Measurements from ENCODE around the gene CYTIP. TPM values are rescaled to one million over a fixed set of nuclear protein-coding genes. Genes with fewer than 3 reads are reported as not detected.

CYTIP gene
- total and polyA plus RNA-seq, 4 donors = 1.6 to 5.5 (median 2.1) TPM

DNA sequence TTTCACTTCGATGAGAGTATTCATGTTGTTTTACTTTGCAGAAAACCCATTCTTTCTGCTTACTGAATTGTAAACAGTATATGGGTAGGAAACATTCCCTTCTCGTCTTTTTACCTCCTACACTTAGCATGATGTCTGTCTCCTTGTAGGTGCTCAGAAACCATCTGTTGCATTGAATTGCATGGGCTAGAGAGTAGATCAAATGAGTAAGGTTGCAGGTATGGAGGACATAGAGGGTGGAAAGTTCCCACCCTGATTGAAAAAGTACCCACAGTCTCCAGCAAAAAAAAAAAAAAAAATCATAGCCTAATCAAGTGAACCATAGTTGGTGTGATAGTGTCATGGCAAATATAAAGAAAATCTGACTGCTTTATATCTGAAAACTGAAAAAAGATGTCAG, 1.7 kb downstream of the CYTIP start:
- no peaks in the 10 kb centered on the region for H3K36me3 ChIP-seq (ENCODE audit: control insufficient read depth in 4 of 4, insufficient read depth in 3 of 4, low read depth in 1 of 4, low read length in 3 of 4)
- no peak for DNase-seq (ENCODE audit: low spot score)
- peak overlapping the region; percentile 28 to 80 for H3K27ac ChIP-seq (ENCODE audit: low read depth in 1 of 2, low read length in 2 of 2)
- no peak for TF ChIP-seq FOXA2 (IDR thresholded peaks at IDR 0.05)
- TF ChIP-seq, protein P1, sequence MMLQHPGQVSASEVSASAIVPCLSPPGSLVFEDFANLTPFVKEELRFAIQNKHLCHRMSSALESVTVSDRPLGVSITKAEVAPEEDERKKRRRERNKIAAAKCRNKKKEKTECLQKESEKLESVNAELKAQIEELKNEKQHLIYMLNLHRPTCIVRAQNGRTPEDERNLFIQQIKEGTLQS (IDR thresholded peaks at IDR 0.05) = no peak
- TF ChIP-seq, protein P2, sequence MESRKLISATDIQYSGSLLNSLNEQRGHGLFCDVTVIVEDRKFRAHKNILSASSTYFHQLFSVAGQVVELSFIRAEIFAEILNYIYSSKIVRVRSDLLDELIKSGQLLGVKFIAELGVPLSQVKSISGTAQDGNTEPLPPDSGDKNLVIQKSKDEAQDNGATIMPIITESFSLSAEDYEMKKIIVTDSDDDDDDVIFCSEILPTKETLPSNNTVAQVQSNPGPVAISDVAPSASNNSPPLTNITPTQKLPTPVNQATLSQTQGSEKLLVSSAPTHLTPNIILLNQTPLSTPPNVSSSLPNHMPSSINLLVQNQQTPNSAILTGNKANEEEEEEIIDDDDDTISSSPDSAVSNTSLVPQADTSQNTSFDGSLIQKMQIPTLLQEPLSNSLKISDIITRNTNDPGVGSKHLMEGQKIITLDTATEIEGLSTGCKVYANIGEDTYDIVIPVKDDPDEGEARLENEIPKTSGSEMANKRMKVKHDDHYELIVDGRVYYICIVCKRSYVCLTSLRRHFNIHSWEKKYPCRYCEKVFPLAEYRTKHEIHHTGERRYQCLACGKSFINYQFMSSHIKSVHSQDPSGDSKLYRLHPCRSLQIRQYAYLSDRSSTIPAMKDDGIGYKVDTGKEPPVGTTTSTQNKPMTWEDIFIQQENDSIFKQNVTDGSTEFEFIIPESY (IDR thresholded peaks at IDR 0.05) = no peak
- TF ChIP-seq TAF1 (conservative IDR thresholded peaks at IDR 0.05) = no peak
- TF ChIP-seq HNF4A (conservative IDR thresholded peaks at IDR 0.05) = no peak
- TF ChIP-seq JUND (IDR thresholded peaks at IDR 0.05) = no peak
- TF ChIP-seq RXRA (IDR thresholded peaks at IDR 0.05) = no peak
- no peak for TF ChIP-seq RAD21 (IDR thresholded peaks at IDR 0.05)
- no peak for TF ChIP-seq GABPA (IDR thresholded peaks at IDR 0.05 in 1 of 2, conservative IDR thresholded peaks at IDR 0.05 in 1 of 2)
- peak overlapping the region in 1 of 2 donors; percentile 88 for H3K9ac ChIP-seq (ENCODE audit: low read depth in 1 of 2, low read length in 2 of 2)
- H3K4me1 ChIP-seq (ENCODE audit: control insufficient read depth in 4 of 4, insufficient read depth in 4 of 4, low read length in 3 of 4) = peaks cover 0 to 3% (median 0%) of the 10 kb centered on the region in 4 donors
- no peaks in the 10 kb centered on the region for H3K9me3 ChIP-seq (ENCODE audit: control insufficient read depth in 4 of 4, low read length in 3 of 4)
- no peaks in the 10 kb centered on the region for H3K27me3 ChIP-seq (ENCODE audit: control insufficient read depth in 4 of 4, insufficient read depth in 4 of 4, low read length in 3 of 4)
- peak overlapping the region; percentile 17 to 40 (median 35) for H3K4me3 ChIP-seq (ENCODE audit: low read depth in 1 of 3, low read length in 3 of 3)
- WGBS = 76% methylated on average over 2 of the region's 2 CpGs

DNA sequence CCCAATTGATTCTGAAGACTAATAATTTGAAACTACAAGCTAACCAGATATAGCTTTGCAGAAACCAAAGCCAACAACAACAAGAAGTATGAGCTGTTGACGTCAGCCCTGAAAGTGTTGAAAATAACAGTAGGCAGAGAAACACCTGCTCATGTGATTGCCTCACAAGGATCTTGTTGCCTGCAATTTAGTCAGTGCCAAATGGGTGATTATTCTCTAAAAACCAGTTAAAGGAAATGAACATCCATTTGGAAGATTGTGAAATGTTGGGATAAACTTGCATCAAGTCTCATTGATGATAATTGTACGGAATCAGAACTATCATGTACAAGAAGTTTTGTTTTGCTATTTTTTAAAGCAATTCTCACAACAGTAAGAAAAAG, 2.8 kb downstream of the CYTIP start:
- Histone ChIP-seq H3K9me3 (ENCODE audit: control insufficient read depth in 4 of 4, low read length in 3 of 4) (no peaks in the 10 kb centered on the region), H3K36me3 (ENCODE audit: control insufficient read depth in 4 of 4, insufficient read depth in 3 of 4, low read depth in 1 of 4, low read length in 3 of 4) (no peaks in the 10 kb centered on the region), H3K9ac (ENCODE audit: low read depth in 1 of 2, low read length in 2 of 2) (peak overlapping the region in 1 of 2 donors; percentile 72), H3K4me1 (ENCODE audit: control insufficient read depth in 4 of 4, insufficient read depth in 4 of 4, low read length in 3 of 4) (peaks cover 0 to 3% (median 0%) of the 10 kb centered on the region in 4 donors), H3K4me3 (ENCODE audit: low read depth in 1 of 3, low read length in 3 of 3) (peak overlapping the region in 1 of 3 donors; percentile 18), H3K27ac (ENCODE audit: low read depth in 1 of 2, low read length in 2 of 2) (peak overlapping the region; percentile 28 to 80), H3K27me3 (ENCODE audit: control insufficient read depth in 4 of 4, insufficient read depth in 4 of 4, low read length in 3 of 4) (no peaks in the 10 kb centered on the region)
- TF ChIP-seq, protein P3, sequence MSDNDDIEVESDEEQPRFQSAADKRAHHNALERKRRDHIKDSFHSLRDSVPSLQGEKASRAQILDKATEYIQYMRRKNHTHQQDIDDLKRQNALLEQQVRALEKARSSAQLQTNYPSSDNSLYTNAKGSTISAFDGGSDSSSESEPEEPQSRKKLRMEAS (IDR thresholded peaks at IDR 0.05) = no peak
- TF ChIP-seq RXRA (IDR thresholded peaks at IDR 0.05) = no peak
- no peak for TF ChIP-seq NR2F2 (IDR thresholded peaks at IDR 0.05)
- no peak for TF ChIP-seq TAF1 (conservative IDR thresholded peaks at IDR 0.05)
- TF ChIP-seq RAD21 (IDR thresholded peaks at IDR 0.05) = no peak
- TF ChIP-seq FOXA1 (IDR thresholded peaks at IDR 0.05) = no peak
- TF ChIP-seq EGR1 (IDR thresholded peaks at IDR 0.05; ENCODE audit: low read depth in 2 of 2) = no peak
- TF ChIP-seq HNF4A (conservative IDR thresholded peaks at IDR 0.05) = no peak
- TF ChIP-seq SP1 (IDR thresholded peaks at IDR 0.05) = no peak
- no peak for DNase-seq (ENCODE audit: low spot score)
- 69% methylated on average over 2 of the region's 2 CpGs for WGBS

DNA sequence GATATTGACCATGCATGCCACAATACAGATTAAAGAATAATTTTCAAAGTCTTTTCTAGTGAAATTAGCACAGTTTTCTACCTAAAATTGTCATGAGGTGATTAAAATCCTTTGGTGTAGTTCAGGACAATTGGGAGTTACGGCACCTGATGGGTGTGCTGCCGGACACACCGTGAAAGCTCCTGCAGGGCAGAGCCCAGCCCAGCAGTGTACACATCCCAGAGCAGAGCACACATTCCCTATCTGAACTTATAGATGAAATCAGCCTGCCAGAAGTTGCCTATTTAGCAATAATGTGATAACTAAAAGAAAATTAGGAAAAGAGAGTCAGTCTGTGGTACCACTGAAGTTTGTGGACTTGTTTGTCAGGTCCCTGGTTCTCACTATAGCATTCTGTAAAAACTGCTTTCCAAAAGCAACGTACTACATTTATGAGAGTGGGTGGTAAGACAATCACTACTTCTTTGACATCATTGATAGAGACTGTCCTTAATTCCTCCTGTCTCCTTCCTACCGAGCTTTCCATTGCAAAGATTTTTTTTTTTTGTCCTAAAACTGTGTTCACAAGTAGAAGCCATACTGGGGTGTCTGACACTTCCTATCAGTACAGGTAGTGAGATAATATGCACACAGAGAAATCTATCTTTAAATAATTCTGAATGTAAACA, 3.4 kb downstream of the CYTIP start:
- Histone ChIP-seq H3K9me3 (ENCODE audit: control insufficient read depth in 4 of 4, low read length in 3 of 4) (no peaks in the 10 kb centered on the region), H3K4me1 (ENCODE audit: control insufficient read depth in 4 of 4, insufficient read depth in 4 of 4, low read length in 3 of 4) (peaks cover 0 to 3% (median 0%) of the 10 kb centered on the region in 4 donors), H3K27ac (ENCODE audit: low read depth in 1 of 2, low read length in 2 of 2) (peak overlapping the region; percentile 36 to 80), H3K4me3 (ENCODE audit: low read depth in 1 of 3, low read length in 3 of 3) (peak overlapping the region in 2 of 3 donors; percentile 15 to 18), H3K27me3 (ENCODE audit: control insufficient read depth in 4 of 4, insufficient read depth in 4 of 4, low read length in 3 of 4) (no peaks in the 10 kb centered on the region), H3K9ac (ENCODE audit: low read depth in 1 of 2, low read length in 2 of 2) (peak overlapping the region in 1 of 2 donors; percentile 72), H3K36me3 (ENCODE audit: control insufficient read depth in 4 of 4, insufficient read depth in 3 of 4, low read depth in 1 of 4, low read length in 3 of 4) (no peaks in the 10 kb centered on the region)
- no peak for DNase-seq (ENCODE audit: low spot score)
- TF ChIP-seq NR2F2 (IDR thresholded peaks at IDR 0.05) (no peak), HNF4G (IDR thresholded peaks at IDR 0.05) (no peak), EGR1 (IDR thresholded peaks at IDR 0.05; ENCODE audit: low read depth in 2 of 2) (no peak), JUND (IDR thresholded peaks at IDR 0.05) (no peak), SP1 (IDR thresholded peaks at IDR 0.05) (no peak), RXRA (IDR thresholded peaks at IDR 0.05) (no peak), FOXA2 (IDR thresholded peaks at IDR 0.05) (no peak), HNF4A (conservative IDR thresholded peaks at IDR 0.05) (no peak), TAF1 (conservative IDR thresholded peaks at IDR 0.05) (no peak), GABPA (IDR thresholded peaks at IDR 0.05 in 1 of 2, conservative IDR thresholded peaks at IDR 0.05 in 1 of 2) (no peak)
- TF ChIP-seq, protein P4, sequence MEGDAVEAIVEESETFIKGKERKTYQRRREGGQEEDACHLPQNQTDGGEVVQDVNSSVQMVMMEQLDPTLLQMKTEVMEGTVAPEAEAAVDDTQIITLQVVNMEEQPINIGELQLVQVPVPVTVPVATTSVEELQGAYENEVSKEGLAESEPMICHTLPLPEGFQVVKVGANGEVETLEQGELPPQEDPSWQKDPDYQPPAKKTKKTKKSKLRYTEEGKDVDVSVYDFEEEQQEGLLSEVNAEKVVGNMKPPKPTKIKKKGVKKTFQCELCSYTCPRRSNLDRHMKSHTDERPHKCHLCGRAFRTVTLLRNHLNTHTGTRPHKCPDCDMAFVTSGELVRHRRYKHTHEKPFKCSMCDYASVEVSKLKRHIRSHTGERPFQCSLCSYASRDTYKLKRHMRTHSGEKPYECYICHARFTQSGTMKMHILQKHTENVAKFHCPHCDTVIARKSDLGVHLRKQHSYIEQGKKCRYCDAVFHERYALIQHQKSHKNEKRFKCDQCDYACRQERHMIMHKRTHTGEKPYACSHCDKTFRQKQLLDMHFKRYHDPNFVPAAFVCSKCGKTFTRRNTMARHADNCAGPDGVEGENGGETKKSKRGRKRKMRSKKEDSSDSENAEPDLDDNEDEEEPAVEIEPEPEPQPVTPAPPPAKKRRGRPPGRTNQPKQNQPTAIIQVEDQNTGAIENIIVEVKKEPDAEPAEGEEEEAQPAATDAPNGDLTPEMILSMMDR (IDR thresholded peaks at IDR 0.05; ENCODE audit: low read depth, low read length, missing input control) = no peak
- TF ChIP-seq, protein P3 (IDR thresholded peaks at IDR 0.05) = no peak
- 73% methylated on average over 5 of the region's 5 CpGs for WGBS

All from liver (tissue), 9 donors.